Loucy (cell line): ENCODE measurements around the gene MOG.
"Not testable (repeated sequence)": the region's sequence is repeated elsewhere in the genome, so short reads cannot be mapped to it uniquely, and the experiment has no call there.

Source experiments
- H2AFZ ChIP-seq: fragments of 200-600 bp; sonication (generic); 2 replicates; pipeline ENCODE4 v1.6.0; 2016; ENCODE audit warnings: antibody characterized with exemption, mild to moderate bottlenecking, low read length, moderate library complexity
- H3F3A ChIP-seq: fragments of 200-600 bp; 2 replicates; pipeline ENCODE4 v1.6.0; 2016; ENCODE audit warnings: antibody characterized with exemption, low read depth, mild to moderate bottlenecking
- H3K27me3 ChIP-seq: fragments of 200-600 bp; sonication (generic); 2 replicates; pipeline ENCODE4 v1.6.1; 2014; ENCODE audit warnings: low read length, mild to moderate bottlenecking; ENCODE audit not compliant: insufficient read depth, poor library complexity, severe bottlenecking
- H3K36me3 ChIP-seq: fragments of 200-600 bp; sonication (generic); 2 replicates; pipeline ENCODE4 v1.6.1; 2016; ENCODE audit warnings: low read length; ENCODE audit not compliant: insufficient read depth
- H3K4me1 ChIP-seq: fragments of 200-600 bp; sonication (generic); 2 replicates; pipeline ENCODE4 v1.5.1; 2014; ENCODE audit warnings: low read length, mild to moderate bottlenecking; ENCODE audit not compliant: insufficient read depth, poor library complexity, severe bottlenecking
- H3K4me2 ChIP-seq: fragments of 200-600 bp; sonication (generic); 2 replicates; pipeline ENCODE4 v1.6.0; 2014; ENCODE audit warnings: antibody characterized with exemption, low read length, low read depth, mild to moderate bottlenecking; ENCODE audit not compliant: poor library complexity, severe bottlenecking
- H3K4me3 ChIP-seq: fragments of 200-600 bp; sonication (generic); 2 replicates; pipeline ENCODE4 v1.5.1; 2014; ENCODE audit warnings: low read length, mild to moderate bottlenecking, mixed read lengths; ENCODE audit not compliant: poor library complexity, severe bottlenecking
- H3K79me2 ChIP-seq: fragments of 200-600 bp; sonication (generic); 2 replicates; pipeline ENCODE4 v1.6.1; 2014; ENCODE audit warnings: low read length; ENCODE audit not compliant: insufficient read depth
- H3K9ac ChIP-seq: fragments of 200-600 bp; sonication (generic); 2 replicates; pipeline ENCODE4 v1.6.0; 2014; ENCODE audit warnings: mild to moderate bottlenecking, low read depth, low read length, moderate library complexity; ENCODE audit not compliant: poor library complexity, severe bottlenecking
- H3K9me2 ChIP-seq: fragments of 200-600 bp; sonication (generic); replicated peaks from 2 replicates; pipeline ENCODE4 v1.6.1; 2016; ENCODE audit warnings: low read depth, low read length, mixed read lengths
- H3K9me3 ChIP-seq: fragments of 200-600 bp; sonication (generic); 2 replicates; pipeline ENCODE4 v1.6.1; 2014; ENCODE audit warnings: mild to moderate bottlenecking, antibody characterized with exemption, low read length, low read depth; ENCODE audit not compliant: insufficient read depth
- H4K20me1 ChIP-seq: fragments of 200-600 bp; sonication (generic); 2 replicates; pipeline ENCODE4 v1.6.0; 2014; ENCODE audit warnings: antibody characterized with exemption, low read length, mild to moderate bottlenecking; ENCODE audit not compliant: insufficient read depth, poor library complexity, severe bottlenecking
- EZH2phosphoT487 ChIP-seq: fragments of 200-600 bp; IDR thresholded peaks from 2 replicates; pipeline ENCODE4 v1.6.1; 2018; ENCODE audit warnings: antibody characterized with exemption, mild to moderate bottlenecking, moderate library complexity, borderline replicate concordance
- TF ChIP-seq, protein P1 (sequence below): fragments of 200-600 bp; sonication (generic); conservative IDR thresholded peaks from 2 replicates; pipeline ENCODE4 v1.5.1; 2014; ENCODE audit warnings: mild to moderate bottlenecking, antibody characterized with exemption, low read length

The MOG gene

DNA sequence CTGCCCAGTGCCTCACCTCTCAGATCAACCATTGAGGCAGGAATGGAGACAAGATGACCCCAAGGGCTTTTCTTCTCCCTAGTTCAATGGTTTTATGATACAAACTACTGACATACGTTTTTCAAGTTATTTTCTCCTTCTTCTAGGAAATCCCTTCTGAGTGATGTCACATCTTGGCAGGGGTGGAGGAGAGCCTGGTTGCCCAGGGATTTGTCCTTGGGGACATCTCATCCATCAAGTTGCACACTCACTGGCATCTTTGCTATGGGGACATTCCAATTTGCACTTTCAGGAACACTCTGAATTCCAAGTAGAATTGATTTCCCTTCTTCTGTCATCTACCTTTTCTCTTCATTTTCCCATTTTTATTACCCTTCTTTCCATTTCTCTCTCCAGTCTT, 14.1 kb downstream of the MOG start:
- Histone ChIP-seq H2AFZ (no peak overlapping the region), H3K4me1 (no peaks in the 10 kb centered on the region), H3K9ac (no peak overlapping the region), H3F3A (no peaks in the 10 kb centered on the region), H4K20me1 (no peaks in the 10 kb centered on the region), H3K4me3 (no peak overlapping the region), H3K36me3 (no peaks in the 10 kb centered on the region), H3K79me2 (no peaks in the 10 kb centered on the region), H3K9me2 (no peaks in the 10 kb centered on the region), H3K4me2 (no peak overlapping the region), H3K27me3 (peaks cover 5% of the 10 kb centered on the region), H3K9me3 (no peaks in the 10 kb centered on the region)
- TF ChIP-seq, protein P1, sequence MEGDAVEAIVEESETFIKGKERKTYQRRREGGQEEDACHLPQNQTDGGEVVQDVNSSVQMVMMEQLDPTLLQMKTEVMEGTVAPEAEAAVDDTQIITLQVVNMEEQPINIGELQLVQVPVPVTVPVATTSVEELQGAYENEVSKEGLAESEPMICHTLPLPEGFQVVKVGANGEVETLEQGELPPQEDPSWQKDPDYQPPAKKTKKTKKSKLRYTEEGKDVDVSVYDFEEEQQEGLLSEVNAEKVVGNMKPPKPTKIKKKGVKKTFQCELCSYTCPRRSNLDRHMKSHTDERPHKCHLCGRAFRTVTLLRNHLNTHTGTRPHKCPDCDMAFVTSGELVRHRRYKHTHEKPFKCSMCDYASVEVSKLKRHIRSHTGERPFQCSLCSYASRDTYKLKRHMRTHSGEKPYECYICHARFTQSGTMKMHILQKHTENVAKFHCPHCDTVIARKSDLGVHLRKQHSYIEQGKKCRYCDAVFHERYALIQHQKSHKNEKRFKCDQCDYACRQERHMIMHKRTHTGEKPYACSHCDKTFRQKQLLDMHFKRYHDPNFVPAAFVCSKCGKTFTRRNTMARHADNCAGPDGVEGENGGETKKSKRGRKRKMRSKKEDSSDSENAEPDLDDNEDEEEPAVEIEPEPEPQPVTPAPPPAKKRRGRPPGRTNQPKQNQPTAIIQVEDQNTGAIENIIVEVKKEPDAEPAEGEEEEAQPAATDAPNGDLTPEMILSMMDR = no peak
- TF ChIP-seq EZH2phosphoT487 = no peak

DNA sequence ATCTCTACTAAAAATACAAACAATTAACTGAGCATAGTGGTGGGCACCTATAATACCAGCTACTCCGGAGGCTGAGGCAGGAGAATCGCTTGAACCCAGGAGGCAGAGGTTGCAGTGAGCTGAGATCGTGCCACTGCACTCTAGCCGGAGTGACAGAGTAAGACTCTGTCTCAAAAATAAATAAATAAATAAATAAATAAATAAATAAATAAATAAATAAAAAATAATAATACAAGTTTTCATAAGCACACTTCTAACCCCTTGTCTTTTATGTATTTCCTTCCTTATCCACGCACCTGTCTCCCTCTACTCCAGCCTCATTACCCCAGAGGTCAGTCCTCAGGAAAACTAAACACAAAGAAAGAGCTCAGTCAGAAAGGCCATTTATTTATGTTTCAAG, 15.2 kb downstream of the MOG start:
- not testable (repeated sequence) for H3K9me2 ChIP-seq, H3K27me3 ChIP-seq

DNA sequence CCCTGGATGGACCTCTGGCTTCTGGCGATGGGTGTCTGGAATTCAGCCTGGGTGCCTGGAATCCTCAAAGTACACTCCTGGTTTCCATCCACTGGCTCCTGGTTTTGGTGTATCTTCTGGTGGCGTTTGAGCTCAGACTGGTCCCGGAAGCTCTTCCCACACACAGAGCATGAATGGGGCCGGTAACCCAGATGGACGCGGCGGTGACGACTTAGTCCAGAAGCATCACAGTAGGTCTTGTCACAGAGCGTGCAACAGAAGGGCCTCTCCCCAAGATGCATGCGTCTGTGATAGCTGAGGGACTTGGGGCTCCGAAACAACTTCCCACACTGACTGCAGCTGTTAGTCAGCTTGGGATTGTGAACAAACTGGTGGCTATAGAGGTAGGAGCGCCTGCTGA, 16.3 kb downstream of the MOG start:
- H4K20me1 ChIP-seq = no peaks in the 10 kb centered on the region
- no peaks in the 10 kb centered on the region for H3K9me3 ChIP-seq
- H3K36me3 ChIP-seq = no peaks in the 10 kb centered on the region
- H3K9me2 ChIP-seq = no peaks in the 10 kb centered on the region
- TF ChIP-seq EZH2phosphoT487 = no peak
- TF ChIP-seq, protein P1 = no peak
- H3K27me3 ChIP-seq = peaks cover 5% of the 10 kb centered on the region
- no peaks in the 10 kb centered on the region for H3F3A ChIP-seq
- peaks cover 12% of the 10 kb centered on the region for H3K4me1 ChIP-seq
- H3K79me2 ChIP-seq = no peaks in the 10 kb centered on the region
- H3K4me2 ChIP-seq = no peak overlapping the region
- no peak overlapping the region for H3K4me3 ChIP-seq
- H3K9ac ChIP-seq = no peak overlapping the region
- no peak overlapping the region for H2AFZ ChIP-seq

More for the DNA sequence above, 15.2 kb downstream of the MOG start:
- H3F3A ChIP-seq, H3K9me3 ChIP-seq, H3K4me1 ChIP-seq, H3K4me2 ChIP-seq, H3K79me2 ChIP-seq, H3K4me3 ChIP-seq, H3K9ac ChIP-seq, H3K36me3 ChIP-seq, H2AFZ ChIP-seq, H4K20me1 ChIP-seq: not testable (repeated sequence)

DNA sequence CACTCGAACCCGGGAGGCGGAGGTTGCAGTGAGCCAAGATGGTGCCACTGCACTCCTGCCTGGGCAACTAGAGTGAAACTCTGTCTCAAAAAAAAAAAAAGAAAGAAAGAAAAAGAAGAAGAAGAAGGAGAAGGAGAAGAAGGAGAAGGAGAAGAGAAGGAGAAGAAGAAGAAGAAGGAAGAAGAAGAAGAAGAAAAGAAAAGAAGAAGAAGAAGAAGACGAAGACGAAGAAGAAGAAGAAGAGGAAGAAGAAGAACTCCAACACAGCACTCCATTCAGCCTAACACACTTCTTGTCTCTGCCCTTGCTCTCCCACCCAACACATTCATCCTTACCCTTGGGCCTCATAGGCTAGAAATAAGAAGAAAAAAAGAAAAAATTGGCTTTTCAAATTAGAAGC, 17.1 kb downstream of the MOG start:
- peaks cover 5% of the 10 kb centered on the region for H3K27me3 ChIP-seq
- no peak overlapping the region for H3K4me2 ChIP-seq
- H3F3A ChIP-seq = no peaks in the 10 kb centered on the region

More for the DNA sequence above, 17.1 kb downstream of the MOG start:
- Histone ChIP-seq H4K20me1 (no peaks in the 10 kb centered on the region), H3K36me3 (no peaks in the 10 kb centered on the region), H3K4me1 (peaks cover 12% of the 10 kb centered on the region), H3K9me3 (no peaks in the 10 kb centered on the region), H3K4me3 (no peak overlapping the region), H3K79me2 (no peaks in the 10 kb centered on the region), H3K9me2 (no peaks in the 10 kb centered on the region), H3K9ac (no peak overlapping the region), H2AFZ (no peak overlapping the region)
- TF ChIP-seq, protein P1 = no peak
- TF ChIP-seq EZH2phosphoT487 = no peak
